HG03097 (cell line): ENCODE measurements around the gene TPX2.

ENCODE experiments used
- ATAC-seq: cut with Tn5 transposase; IDR thresholded peaks from one replicate; pipeline ENCODE4 v1.9.1; 2021; ENCODE audit not compliant: unreplicated experiment, low FRiP score

TPX2 gene

GRCh38 chr20:31759836-31760518, 20.9 kb downstream of the TPX2 start:
- no peak for ATAC-seq

GRCh38 chr20:31760519-31761240, 21.6 kb downstream of the TPX2 start:
- ATAC-seq, result no peak

- ATAC-seq, result no peak
These were observed 25.7 kb downstream of the TPX2 start for GRCh38 chr20:31764641-31765305.

- ATAC-seq, result no peak
These were observed 28.7 kb downstream of the TPX2 start for GRCh38 chr20:31767805-31768204.

GRCh38 chr20:31769681-31770080, 30.6 kb downstream of the TPX2 start:
- ATAC-seq, result no peak

GRCh38 chr20:31770243-31770642, 31.2 kb downstream of the TPX2 start:
- ATAC-seq, result no peak

GRCh38 chr20:31774408-31774807, 35.3 kb downstream of the TPX2 start:
- no peak for ATAC-seq

- ATAC-seq, result no peak
These were observed 41.7 kb downstream of the TPX2 start for GRCh38 chr20:31780839-31781238.

GRCh38 chr20:31781945-31782344, 42.9 kb downstream of the TPX2 start:
- no peak for ATAC-seq

- no peak for ATAC-seq
These were observed 45.4 kb downstream of the TPX2 start for GRCh38 chr20:31784354-31785044.

GRCh38 chr20:31785089-31785488, 46.0 kb downstream of the TPX2 start:
- no peak for ATAC-seq

GRCh38 chr20:31788578-31788977, 49.5 kb downstream of the TPX2 start:
- ATAC-seq, result no peak

- no peak for ATAC-seq
These were observed 51.3 kb downstream of the TPX2 start for GRCh38 chr20:31790401-31790800.

- no peak for ATAC-seq
These were observed 58.3 kb downstream of the TPX2 start for GRCh38 chr20:31797364-31797763.

GRCh38 chr20:31801508-31801907, 62.4 kb downstream of the TPX2 start:
- ATAC-seq, result no peak

GRCh38 chr20:31803552-31804291, 64.6 kb downstream of the TPX2 start:
- ATAC-seq, result no peak

- ATAC-seq, result no peak
These were observed 67.7 kb downstream of the TPX2 start for GRCh38 chr20:31806564-31807355.

- no peak for ATAC-seq
These were observed 69.4 kb downstream of the TPX2 start for GRCh38 chr20:31808481-31808880.

- ATAC-seq, result no peak
These were observed 70.6 kb downstream of the TPX2 start for GRCh38 chr20:31809661-31810060.

GRCh38 chr20:31811198-31811597, 72.1 kb downstream of the TPX2 start:
- no peak for ATAC-seq
